HCT116 (cell line): ENCODE data around the gene HTR1A.

Experiments used
- CTCF ChIP-seq, 3 experiments: fragments of 200-600 bp in 1 of 3; sonication (generic) in 1 of 3; IDR thresholded peaks in 2 of 3; conservative IDR thresholded peaks in 1 of 3; 2 replicates each; pipeline ENCODE4 v1.5.1; 2012 to 2017; ENCODE audit warnings: low read depth in 2 of 3, low read length in 2 of 3, antibody characterized with exemption in 1 of 3, borderline replicate concordance in 1 of 3, control low read depth in 1 of 3, mild to moderate bottlenecking in 1 of 3, mixed read lengths in 1 of 3, mixed run types in 1 of 3, moderate library complexity in 1 of 3; ENCODE audit not compliant: insufficient read depth in 1 of 3
- EZH2 ChIP-seq: fragments of 200-600 bp; sonication (generic); IDR thresholded peaks from 2 replicates; pipeline ENCODE4 v1.6.1; 2017; ENCODE audit warnings: antibody characterized with exemption, mixed run types
- MAX ChIP-seq: IDR thresholded peaks from 2 replicates; pipeline ENCODE4 v1.6.1; 2012
- SRF ChIP-seq: IDR thresholded peaks from 2 replicates; pipeline ENCODE4 v1.6.1; 2012; ENCODE audit warnings: low read depth

- TF ChIP-seq CTCF (IDR thresholded peaks at IDR 0.05 in 2 of 3, conservative IDR thresholded peaks at IDR 0.05 in 1 of 3; ENCODE audit: borderline replicate concordance in 1 of 3, insufficient read depth in 1 of 3, low read depth in 2 of 3, low read length in 2 of 3) (no peak), EZH2 (no peak), MAX (no peak), SRF (no peak)
Observed at GRCh38 chr5:63919763-63920478, 42.3 kb downstream of the HTR1A start.
